Heart left ventricle (tissue), 13 donors: Measurements from ENCODE around the gene FKBP6.

ENCODE experiments used
- POLR2A ChIP-seq, 2 donors: fragments of 450-650 bp; IDR thresholded peaks; one replicate each; pipeline ENCODE4 v1.6.1; 2017; ENCODE audit warnings: antibody characterized with exemption in 2 of 2, mild to moderate bottlenecking in 2 of 2, moderate library complexity in 2 of 2
- TF ChIP-seq, protein P1 (sequence below), 12 donors: fragments of 200-600 bp; sonication (generic) in 4 of 12; IDR thresholded peaks; one replicate each; pipeline versions ENCODE4 v1.5.0 to v1.8.0; 2018 to 2022; ENCODE audit warnings: antibody characterized with exemption in 12 of 12, mild to moderate bottlenecking in 5 of 12
- donor health status: ischemic (EF 13 %, LVEDD 7.1; RV severe dilation, severe dysfunction).
- donor health status: DM: no; HTN: yes; CAD: no.
- donor health status: DM: no; HTN: no; CAD: no.
- donor health status: ischemic (EF 25% LVEDD 6.9; RV normal size, moderate dysfunction).
- donor health status: ischemic (EF 25% LVEDD 5.7; RV mildly dilated, moderate dysfunction).
- donor health status: ischemic (EF 35%, LVEDD 5.7; RV mildly dilated, moderate dysfunction).
- donor health status: nonischemic (EF 11% LVEDD 7.7; RV severe dilation, severe dysfunction).
- donor health status: DM: yes; HTN: yes; CAD: no.
- donor health status: PGD.
- donor health status: ischemic (EF 29% LVEDD 5.4; RV normal size, mild dysfunction).
- donor health status: nonischemic (EF 23%, LVEDD 6.1; RV moderate dilation, normal function).

GRCh38 chr7:73328696-73329095 lies 735 bp downstream of the FKBP6 start:
- TF ChIP-seq, protein P1, sequence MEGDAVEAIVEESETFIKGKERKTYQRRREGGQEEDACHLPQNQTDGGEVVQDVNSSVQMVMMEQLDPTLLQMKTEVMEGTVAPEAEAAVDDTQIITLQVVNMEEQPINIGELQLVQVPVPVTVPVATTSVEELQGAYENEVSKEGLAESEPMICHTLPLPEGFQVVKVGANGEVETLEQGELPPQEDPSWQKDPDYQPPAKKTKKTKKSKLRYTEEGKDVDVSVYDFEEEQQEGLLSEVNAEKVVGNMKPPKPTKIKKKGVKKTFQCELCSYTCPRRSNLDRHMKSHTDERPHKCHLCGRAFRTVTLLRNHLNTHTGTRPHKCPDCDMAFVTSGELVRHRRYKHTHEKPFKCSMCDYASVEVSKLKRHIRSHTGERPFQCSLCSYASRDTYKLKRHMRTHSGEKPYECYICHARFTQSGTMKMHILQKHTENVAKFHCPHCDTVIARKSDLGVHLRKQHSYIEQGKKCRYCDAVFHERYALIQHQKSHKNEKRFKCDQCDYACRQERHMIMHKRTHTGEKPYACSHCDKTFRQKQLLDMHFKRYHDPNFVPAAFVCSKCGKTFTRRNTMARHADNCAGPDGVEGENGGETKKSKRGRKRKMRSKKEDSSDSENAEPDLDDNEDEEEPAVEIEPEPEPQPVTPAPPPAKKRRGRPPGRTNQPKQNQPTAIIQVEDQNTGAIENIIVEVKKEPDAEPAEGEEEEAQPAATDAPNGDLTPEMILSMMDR (IDR thresholded peaks at IDR 0.05): no peak
- TF ChIP-seq POLR2A (IDR thresholded peaks at IDR 0.05): no peak
